ENCODE results near the gene THSD4.

Gene THSD4

DNA sequence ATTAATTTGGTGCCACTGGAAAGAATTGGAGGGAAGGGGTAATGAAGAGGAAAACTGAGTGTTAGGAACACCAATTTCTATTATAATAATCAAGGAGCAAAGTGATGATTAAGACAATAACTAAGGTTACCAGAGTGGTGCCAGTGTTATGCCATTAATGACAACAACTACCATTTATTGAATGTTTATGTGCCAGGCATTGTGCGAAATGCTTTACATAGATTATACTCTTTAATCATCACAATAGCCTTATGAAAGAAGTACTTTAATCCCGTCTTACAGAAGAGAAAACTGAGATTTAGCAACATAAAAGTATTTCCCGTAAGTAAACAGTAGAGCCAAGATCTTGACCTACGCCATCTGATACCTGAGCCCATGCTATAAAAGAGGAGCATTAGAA, 507.8 kb downstream of the THSD4 start:
- Histone ChIP-seq H3K4me1 (ENCODE audit: low read depth, poor library complexity, severe bottlenecking) (no peaks in the 10 kb centered on the region), H3K36me3 (ENCODE audit: insufficient read depth) (no peaks in the 10 kb centered on the region), H3K79me2 (ENCODE audit: insufficient read depth, low read depth) (no peaks in the 10 kb centered on the region), H3K27me3 (ENCODE audit: insufficient read depth, low read depth) (no peaks in the 10 kb centered on the region), H3K4me3 (IDR thresholded peaks at IDR 0.05; ENCODE audit: insufficient read depth, low read depth, low read length) (no peak overlapping the region), H4K20me1 (ENCODE audit: insufficient read depth) (no peaks in the 10 kb centered on the region), H3K4me2 (no peak overlapping the region), H3K27ac (no peak overlapping the region), H2AFZ (ENCODE audit: low read depth) (no peak overlapping the region), H3K9ac (no peak overlapping the region)
- TF ChIP-seq, protein P1, sequence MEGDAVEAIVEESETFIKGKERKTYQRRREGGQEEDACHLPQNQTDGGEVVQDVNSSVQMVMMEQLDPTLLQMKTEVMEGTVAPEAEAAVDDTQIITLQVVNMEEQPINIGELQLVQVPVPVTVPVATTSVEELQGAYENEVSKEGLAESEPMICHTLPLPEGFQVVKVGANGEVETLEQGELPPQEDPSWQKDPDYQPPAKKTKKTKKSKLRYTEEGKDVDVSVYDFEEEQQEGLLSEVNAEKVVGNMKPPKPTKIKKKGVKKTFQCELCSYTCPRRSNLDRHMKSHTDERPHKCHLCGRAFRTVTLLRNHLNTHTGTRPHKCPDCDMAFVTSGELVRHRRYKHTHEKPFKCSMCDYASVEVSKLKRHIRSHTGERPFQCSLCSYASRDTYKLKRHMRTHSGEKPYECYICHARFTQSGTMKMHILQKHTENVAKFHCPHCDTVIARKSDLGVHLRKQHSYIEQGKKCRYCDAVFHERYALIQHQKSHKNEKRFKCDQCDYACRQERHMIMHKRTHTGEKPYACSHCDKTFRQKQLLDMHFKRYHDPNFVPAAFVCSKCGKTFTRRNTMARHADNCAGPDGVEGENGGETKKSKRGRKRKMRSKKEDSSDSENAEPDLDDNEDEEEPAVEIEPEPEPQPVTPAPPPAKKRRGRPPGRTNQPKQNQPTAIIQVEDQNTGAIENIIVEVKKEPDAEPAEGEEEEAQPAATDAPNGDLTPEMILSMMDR (conservative IDR thresholded peaks at IDR 0.05; ENCODE audit: low read depth, low read length): no peak

DNA sequence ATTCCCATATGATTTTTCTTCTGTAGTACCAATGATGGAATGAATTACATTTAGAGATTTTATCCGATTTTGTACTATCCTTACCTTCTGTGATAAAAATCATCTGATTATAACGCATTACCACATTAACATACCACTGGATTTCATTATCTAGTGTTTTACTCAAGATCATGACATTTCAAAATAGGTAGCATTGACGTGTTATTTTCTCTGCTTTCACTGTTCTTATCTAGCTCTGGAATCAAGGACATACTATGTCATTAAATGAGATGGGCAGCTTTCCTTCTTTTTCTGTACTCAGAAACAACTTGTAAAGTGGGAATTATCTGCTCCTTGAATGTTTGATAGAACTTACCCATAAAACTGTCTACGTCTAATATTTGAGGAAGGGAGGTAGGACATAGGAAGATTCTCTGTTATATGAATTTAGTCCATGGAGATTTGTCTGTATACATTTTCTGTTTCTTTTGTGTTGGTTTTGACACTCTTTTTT, 511.4 kb downstream of the THSD4 start:
- Histone ChIP-seq H3K4me1 (ENCODE audit: low read depth, poor library complexity, severe bottlenecking) (no peaks in the 10 kb centered on the region), H3K79me2 (ENCODE audit: insufficient read depth, low read depth) (no peaks in the 10 kb centered on the region), H3K4me2 (no peak overlapping the region), H3K9ac (no peak overlapping the region), H4K20me1 (ENCODE audit: insufficient read depth) (no peaks in the 10 kb centered on the region), H3K27ac (no peak overlapping the region), H3K27me3 (ENCODE audit: insufficient read depth, low read depth) (no peaks in the 10 kb centered on the region), H2AFZ (ENCODE audit: low read depth) (no peak overlapping the region), H3K4me3 (IDR thresholded peaks at IDR 0.05; ENCODE audit: insufficient read depth, low read depth, low read length) (no peak overlapping the region), H3K36me3 (ENCODE audit: insufficient read depth) (no peaks in the 10 kb centered on the region)
- TF ChIP-seq, protein P1 (conservative IDR thresholded peaks at IDR 0.05; ENCODE audit: low read depth, low read length): no peak

DNA sequence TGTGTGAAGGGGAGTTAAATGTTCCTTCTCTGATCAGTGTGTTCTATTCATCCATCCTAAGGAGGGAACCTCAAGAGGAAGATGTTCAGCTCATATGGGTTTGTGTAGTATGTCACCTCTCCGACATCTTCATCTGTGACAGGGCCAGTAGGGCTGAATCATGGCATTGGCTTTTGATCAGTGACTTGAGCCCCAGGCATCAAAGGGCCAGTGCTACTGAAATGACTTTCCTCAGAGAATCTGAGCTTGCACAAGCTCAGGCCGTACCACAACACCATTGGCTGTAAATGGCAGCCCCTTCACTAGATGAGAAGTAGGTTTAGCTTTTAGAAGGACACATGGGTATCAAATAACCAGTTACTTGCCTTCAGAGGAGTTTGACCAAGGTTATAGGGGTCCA, 511.9 kb downstream of the THSD4 start:
- Histone ChIP-seq H3K79me2 (ENCODE audit: insufficient read depth, low read depth) (no peaks in the 10 kb centered on the region), H3K27me3 (ENCODE audit: insufficient read depth, low read depth) (no peaks in the 10 kb centered on the region), H3K4me1 (ENCODE audit: low read depth, poor library complexity, severe bottlenecking) (no peaks in the 10 kb centered on the region), H3K4me3 (IDR thresholded peaks at IDR 0.05; ENCODE audit: insufficient read depth, low read depth, low read length) (no peak overlapping the region), H3K36me3 (ENCODE audit: insufficient read depth) (no peaks in the 10 kb centered on the region), H3K9ac (no peak overlapping the region), H2AFZ (ENCODE audit: low read depth) (no peak overlapping the region), H4K20me1 (ENCODE audit: insufficient read depth) (no peaks in the 10 kb centered on the region), H3K4me2 (no peak overlapping the region), H3K27ac (no peak overlapping the region)
- TF ChIP-seq, protein P1 (conservative IDR thresholded peaks at IDR 0.05; ENCODE audit: low read depth, low read length): no peak

DNA sequence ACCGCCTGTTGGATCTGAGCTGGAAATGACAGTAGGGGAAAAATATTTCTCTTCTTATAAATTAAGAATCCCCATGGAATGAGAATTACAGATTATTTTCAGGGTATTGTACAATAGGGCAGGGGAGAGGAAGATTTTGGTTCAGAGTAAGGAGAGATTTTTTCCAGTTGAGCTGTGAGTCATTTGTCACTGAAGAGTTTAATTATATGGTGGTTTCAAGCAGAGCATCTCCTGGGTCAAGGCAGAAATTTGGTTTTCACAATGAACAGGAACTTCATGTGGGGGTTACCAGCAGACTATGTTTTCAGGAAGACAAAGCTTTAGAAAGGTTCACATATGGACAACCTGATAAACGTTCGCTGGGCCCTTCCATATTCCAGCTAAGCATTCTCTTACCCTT, 512.3 kb downstream of the THSD4 start:
- Histone ChIP-seq H3K4me3 (IDR thresholded peaks at IDR 0.05; ENCODE audit: insufficient read depth, low read depth, low read length) (no peak overlapping the region), H3K79me2 (ENCODE audit: insufficient read depth, low read depth) (no peaks in the 10 kb centered on the region), H3K4me1 (ENCODE audit: low read depth, poor library complexity, severe bottlenecking) (no peaks in the 10 kb centered on the region), H2AFZ (ENCODE audit: low read depth) (no peak overlapping the region), H3K27ac (no peak overlapping the region), H3K4me2 (no peak overlapping the region), H3K27me3 (ENCODE audit: insufficient read depth, low read depth) (no peaks in the 10 kb centered on the region), H3K9ac (no peak overlapping the region), H4K20me1 (ENCODE audit: insufficient read depth) (no peaks in the 10 kb centered on the region), H3K36me3 (ENCODE audit: insufficient read depth) (no peaks in the 10 kb centered on the region)
- TF ChIP-seq, protein P1 (conservative IDR thresholded peaks at IDR 0.05; ENCODE audit: low read depth, low read length): no peak
